ELF-1 (cell line): ENCODE results near the gene PYGO2.
"Not testable (repeated sequence)": the region's sequence is repeated elsewhere in the genome, so short reads cannot be mapped to it uniquely, and the experiment has no call there.

Experiments used
- DNase-seq: peaks from one replicate; pipeline ENCODE4 v3.0.0-alpha.2; 2016; ENCODE audit warnings: low read depth, low spot score

PYGO2 gene

GRCh38 chr1:154910851-154911250 lies 50.7 kb downstream of the PYGO2 start:
- DNase-seq = peak; percentile 76

DNA sequence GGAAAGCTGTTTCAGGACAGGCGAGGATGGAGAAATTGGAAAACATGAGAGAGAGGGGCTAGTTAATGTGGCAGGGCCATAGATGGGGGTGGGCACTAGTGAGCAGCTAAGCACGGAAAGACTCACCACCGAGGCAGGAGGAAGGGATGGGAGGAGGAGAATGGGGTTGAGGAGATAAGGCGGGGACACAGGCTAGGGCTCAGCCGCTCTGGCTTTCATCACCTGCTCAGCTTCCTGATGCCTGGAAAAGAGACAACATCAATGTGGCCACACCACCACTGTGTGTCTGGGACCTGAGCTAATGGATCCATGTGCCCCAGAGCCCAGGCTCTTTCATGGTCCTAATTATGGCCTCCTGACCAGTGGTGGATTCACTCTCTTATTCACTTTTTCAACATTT lies 52.6 kb downstream of the PYGO2 start:
- no peak for DNase-seq

DNA sequence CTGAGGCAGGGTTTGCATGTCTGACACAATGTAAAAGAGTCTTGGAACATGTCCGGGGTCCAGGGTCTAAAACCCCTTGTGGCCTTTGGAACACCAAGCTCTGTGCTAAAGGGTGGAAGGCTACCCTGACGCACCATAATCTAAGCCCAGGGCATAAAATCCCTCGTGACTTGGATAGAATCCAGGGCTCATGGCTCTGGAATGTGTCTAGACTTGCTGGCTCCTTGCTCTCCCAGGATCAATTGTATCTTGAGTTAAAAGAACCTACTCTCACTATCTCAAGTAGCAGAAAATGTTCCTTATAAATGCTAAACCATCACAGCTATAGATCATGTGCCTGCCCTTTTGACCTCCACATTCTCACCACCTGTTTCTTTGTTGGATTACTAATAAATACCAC lies 53.5 kb downstream of the PYGO2 start:
- DNase-seq = not testable (repeated sequence)
